Right cardiac atrium (tissue), 5 donors: Measurements from ENCODE around the gene MPHOSPH6. TPM values are rescaled to one million over a fixed set of nuclear protein-coding genes. Genes with fewer than 3 reads are reported as not detected.
A peak's percentile ranks its signal among the peaks of the same experiment; 100 is the strongest.
"Not testable (repeated sequence)": the region's sequence is repeated elsewhere in the genome, so short reads cannot be mapped to it uniquely, and the experiment has no call there.

Experiments
- ATAC-seq, 2 donors: fragments of 200-7000 bp; cut with Tn5 transposase; one replicate each; pipeline versions ENCODE4 v1.8.0 to v1.9.1; 2020; ENCODE audit warnings: moderate library complexity in 2 of 2, mild to moderate bottlenecking in 1 of 2
- DNase-seq, 3 donors: peaks; one replicate each; pipeline ENCODE4 v3.0.0-alpha.2; 2020
- H3K27ac ChIP-seq: one replicate; pipeline ENCODE4 v1.5.1; 2013; ENCODE audit warnings: mild to moderate bottlenecking, low read length, control low read depth, moderate library complexity
- H3K27me3 ChIP-seq: one replicate; pipeline ENCODE4 v1.6.1; 2013; ENCODE audit not compliant: control insufficient read depth, insufficient read depth
- H3K4me1 ChIP-seq: one replicate; pipeline ENCODE4 v1.6.1; 2013; ENCODE audit warnings: low read length; ENCODE audit not compliant: control insufficient read depth, insufficient read depth
- H3K4me3 ChIP-seq: one replicate; pipeline ENCODE4 v1.5.1; 2013; ENCODE audit warnings: low read length, control low read depth
- H3K9me3 ChIP-seq: one replicate; pipeline ENCODE4 v1.6.1; 2013; ENCODE audit warnings: low read length; ENCODE audit not compliant: control insufficient read depth
- WGBS: extraction: QIAGEN DNeasy Blood & Tissue Kit; methylation state at CpG from one replicate; pipeline ENCODE4 v1.1.7; 2013; 5-methylcytosine and 5-hydroxymethylcytosine counted together
- intact Hi-C, 4 donors: fragments of 100-400 bp; cut with DNase I; formaldehyde crosslinking; loops; one replicate each; pipeline versions ENCODE4 v1.11.0 to v1.14.0; 2022 to 2023
- polyA plus RNA-seq: library from polyadenylated mRNA; stranded (reverse); fragments of 200-250 nt; gene quantifications from one replicate; pipeline ENCODE4 v1.2.3, GENCODE V29; 2013
- total RNA-seq, 4 donors: library from RNA; stranded (reverse); fragmentation: NEBNext Ultra II Directional; extraction: Animal tissue kit (Norgen Biotek cat#: 25700); gene quantifications; one replicate each; pipeline ENCODE4 v1.2.1, GENCODE V29; 2021
- donor health status: healthy with polysubstance abuse.
- donor health status: DM: no; HTN: yes; CAD: no.
- donor health status: DM: no; HTN: no; CAD: no.
- donor health status: DM: no; HTN: yes; CAD: no; lungs with severe emphysema.
- donor health status: DM: yes; HTN: yes; CAD: no.

MPHOSPH6 gene
- total and polyA plus RNA-seq, 5 donors, result 8.0 to 17.4 (median 11.0) TPM

GRCh38 chr16:82118749-82119148 is 51.3 kb downstream of the MPHOSPH6 start:
- intact Hi-C loops, result loop anchor here in 1 of 4 donors (10.0 kb wide), 1 partner anchor 116 kb away; no protein-coding TSS in a partner anchor
- no peak overlapping the region for H3K27ac ChIP-seq
- H3K4me1 ChIP-seq, result no peaks in the 10 kb centered on the region
- WGBS, result 90% methylated on average over 2 of the region's 2 CpGs
- DNase-seq (no peak), ATAC-seq (no peak)
- H3K27me3 ChIP-seq, result no peaks in the 10 kb centered on the region
- H3K9me3 ChIP-seq, result no peaks in the 10 kb centered on the region
- H3K4me3 ChIP-seq, result no peak overlapping the region

- no peaks in the 10 kb centered on the region for H3K4me1 ChIP-seq
- no peak for ATAC-seq
- no peaks in the 10 kb centered on the region for H3K27me3 ChIP-seq
- H3K4me3 ChIP-seq, result no peak overlapping the region
- WGBS, result 62% methylated on average over 1 of the region's 1 CpG
- no peak overlapping the region for H3K27ac ChIP-seq
- intact Hi-C loops, result loop anchor here in 1 of 4 donors (10.0 kb wide), 1 partner anchor 118 kb away; no protein-coding TSS in a partner anchor
- no peaks in the 10 kb centered on the region for H3K9me3 ChIP-seq
- DNase-seq, result no peak
These were observed 53.5 kb downstream of the MPHOSPH6 start for GRCh38 chr16:82116535-82116934.

GRCh38 chr16:82113741-82114140 is 56.3 kb downstream of the MPHOSPH6 start:
- no peaks in the 10 kb centered on the region for H3K4me1 ChIP-seq
- no peak overlapping the region for H3K27ac ChIP-seq
- WGBS, result 65% methylated on average over 3 of the region's 3 CpGs
- H3K27me3 ChIP-seq, result no peaks in the 10 kb centered on the region
- ATAC-seq (no peak), DNase-seq (no peak)
- no peak overlapping the region for H3K4me3 ChIP-seq
- intact Hi-C loops, result loop anchor here in 1 of 4 donors (10.0 kb wide), 1 partner anchor 121 kb away; no protein-coding TSS in a partner anchor
- no peaks in the 10 kb centered on the region for H3K9me3 ChIP-seq

GRCh38 chr16:82111944-82112343 is 58.1 kb downstream of the MPHOSPH6 start:
- H3K4me3 ChIP-seq, result no peak overlapping the region
- no peaks in the 10 kb centered on the region for H3K4me1 ChIP-seq
- H3K27me3 ChIP-seq, result no peaks in the 10 kb centered on the region
- WGBS, result 80% methylated on average over 2 of the region's 2 CpGs
- intact Hi-C loops, result loop anchor here in 1 of 4 donors (10.0 kb wide), 1 partner anchor 123 kb away; no protein-coding TSS in a partner anchor
- DNase-seq (no peak), ATAC-seq (no peak)
- H3K27ac ChIP-seq, result no peak overlapping the region
- no peaks in the 10 kb centered on the region for H3K9me3 ChIP-seq

GRCh38 chr16:82109266-82109665 is 60.8 kb downstream of the MPHOSPH6 start:
- ATAC-seq, DNase-seq, H3K27ac ChIP-seq, H3K4me3 ChIP-seq, H3K27me3 ChIP-seq, H3K9me3 ChIP-seq, H3K4me1 ChIP-seq, intact Hi-C loops: not testable (repeated sequence)
- 57% methylated on average over 3 of the region's 3 CpGs for WGBS

GRCh38 chr16:82108774-82109173 is 61.2 kb downstream of the MPHOSPH6 start:
- Histone ChIP-seq H3K27me3 (no peaks in the 10 kb centered on the region), H3K4me3 (no peak overlapping the region), H3K4me1 (no peaks in the 10 kb centered on the region), H3K27ac (no peak overlapping the region), H3K9me3 (no peaks in the 10 kb centered on the region)
- intact Hi-C loops, result no loop called here
- 38% methylated on average over 6 of the region's 6 CpGs for WGBS
- peak in 1 of 3 donors; percentile 52 for DNase-seq
- ATAC-seq, result peak in 1 of 2 donors; percentile 48

GRCh38 chr16:82108100-82108499 is 61.9 kb downstream of the MPHOSPH6 start:
- 57% methylated on average over 2 of the region's 2 CpGs for WGBS
- H3K4me1 ChIP-seq, result no peaks in the 10 kb centered on the region
- ATAC-seq (peak; percentile 22 to 49), DNase-seq (no peak)
- no peak overlapping the region for H3K4me3 ChIP-seq
- no peak overlapping the region for H3K27ac ChIP-seq
- no peaks in the 10 kb centered on the region for H3K27me3 ChIP-seq
- intact Hi-C loops, result no loop called here
- H3K9me3 ChIP-seq, result no peaks in the 10 kb centered on the region

- ATAC-seq (no peak), DNase-seq (no peak)
- no peaks in the 10 kb centered on the region for H3K27me3 ChIP-seq
- intact Hi-C loops, result no loop called here
- 89% methylated on average over 8 of the region's 8 CpGs for WGBS
- no peaks in the 10 kb centered on the region for H3K4me1 ChIP-seq
- no peaks in the 10 kb centered on the region for H3K9me3 ChIP-seq
- no peak overlapping the region for H3K4me3 ChIP-seq
- H3K27ac ChIP-seq, result no peak overlapping the region
These were observed 64.9 kb downstream of the MPHOSPH6 start for GRCh38 chr16:82105107-82105506.

Other genes starting within 250 kb of the MPHOSPH6 start
- 1 to 10 TPM; 1.9 to 3.4 (median 2.6) TPM for gene SDR42E1, start 158.8 kb downstream of the MPHOSPH6 start, total RNA-seq
- gene SDR42E1, start 158.8 kb downstream of the MPHOSPH6 start, polyA plus RNA-seq, result 0.43 TPM
- not detected for gene HSD17B2, start 135.0 kb downstream of the MPHOSPH6 start, total RNA-seq
- not detected for gene HSD17B2, start 135.0 kb downstream of the MPHOSPH6 start, polyA plus RNA-seq